GM23248 (cell line): Measurements from ENCODE around the gene THADA.

Source experiments
- EZH2 ChIP-seq: fragments of 200-600 bp; sonication (generic); IDR thresholded peaks from 2 replicates; pipeline ENCODE4 v1.6.1; 2018; ENCODE audit warnings: antibody characterized with exemption, mild to moderate bottlenecking; ENCODE audit not compliant: insufficient read depth, poor library complexity, severe bottlenecking
- EZH2phosphoT487 ChIP-seq: fragments of 200-600 bp; sonication (generic); IDR thresholded peaks from 2 replicates; pipeline ENCODE4 v1.6.1; 2018; ENCODE audit warnings: antibody characterized with exemption, moderate library complexity, mild to moderate bottlenecking, low read depth; ENCODE audit not compliant: insufficient read depth

GRCh38 chr2:43214253-43214652 is 381.6 kb downstream of the THADA start:
- TF ChIP-seq EZH2 (no peak), EZH2phosphoT487 (no peak)
